NT2/D1 (cell line): ENCODE results near the gene MYL11.

Experiments
- SUZ12 ChIP-seq: IDR thresholded peaks from 2 replicates; pipeline ENCODE4 v1.6.1; 2011; ENCODE audit not compliant: insufficient read length, insufficient read depth; ENCODE audit errors: extremely low read depth
- YY1 ChIP-seq: IDR thresholded peaks from 2 replicates; pipeline ENCODE4 v1.6.1; 2011; ENCODE audit not compliant: insufficient read length, insufficient read depth

DNA sequence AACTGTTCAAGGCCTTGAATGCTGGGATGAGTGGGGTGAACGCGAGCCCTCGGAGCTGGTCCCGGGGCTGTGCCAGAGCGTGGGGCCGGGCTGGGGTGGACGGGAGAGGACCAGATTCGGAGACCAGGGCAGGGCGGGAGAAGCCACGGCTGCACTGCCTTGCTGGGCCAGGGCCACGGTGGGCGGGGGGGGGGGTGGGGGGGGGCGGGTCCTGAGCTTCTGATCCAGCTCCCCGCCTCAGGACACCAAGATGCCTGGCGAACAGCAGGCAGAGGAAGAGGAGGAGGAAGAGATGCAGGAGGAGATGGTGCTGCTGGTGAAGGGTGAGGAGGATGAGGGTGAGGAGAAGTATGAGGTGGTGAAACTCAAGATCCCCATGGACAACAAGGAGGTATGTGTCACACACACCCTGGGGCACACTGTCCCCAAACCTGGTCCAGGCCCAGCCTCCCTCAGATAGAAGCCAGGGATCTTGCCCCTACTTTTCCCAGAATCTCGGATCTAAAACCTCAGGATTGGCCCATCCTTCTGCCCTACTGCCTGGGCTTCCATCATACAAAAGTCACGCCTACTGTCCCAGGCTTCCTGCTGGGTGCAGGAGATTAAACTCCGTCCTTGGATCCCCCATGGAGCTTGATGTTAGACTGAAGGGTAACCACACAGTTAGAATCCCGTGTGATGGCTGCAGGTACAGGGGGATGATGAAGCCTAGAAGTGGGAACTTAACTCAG is 33.4 kb downstream of the MYL11 start:
- TF ChIP-seq YY1 (no peak), SUZ12 (no peak)
